GOT3 (cell line): ENCODE results near the gene NCKIPSD.
"Not testable (repeated sequence)": the region's sequence is repeated elsewhere in the genome, so short reads cannot be mapped to it uniquely, and the experiment has no call there.

Source experiments
- DNase-seq: peaks from one replicate; lab custom pipeline; 2025; ENCODE audit warnings: mixed read lengths; lab: John Stamatoyannopoulos, UW

Gene NCKIPSD

GRCh38 chr3:48685603-48686511 lies at the start of gene NCKIPSD:
TSS of gene NCKIPSD (minus strand) at chr3:48685915. CDS start at chr3:48685807, 108 bp downstream.
- peak; percentile 61 for DNase-seq

GRCh38 chr3:48735075-48735767 lies 49.5 kb upstream of the NCKIPSD start:
- DNase-seq: not testable (repeated sequence)

- not testable (repeated sequence) for DNase-seq
Observed at GRCh38 chr3:48734541-48734940, 48.8 kb upstream of the NCKIPSD start.

GRCh38 chr3:48733752-48734518 lies 48.2 kb upstream of the NCKIPSD start:
- not testable (repeated sequence) for DNase-seq

- DNase-seq: no peak
Observed at GRCh38 chr3:48727511-48727910, 41.8 kb upstream of the NCKIPSD start.

- not testable (repeated sequence) for DNase-seq
Observed at GRCh38 chr3:48725185-48725855, 39.6 kb upstream of the NCKIPSD start.

- no peak for DNase-seq
Observed at GRCh38 chr3:48723725-48724124, 38.0 kb upstream of the NCKIPSD start.

- not testable (repeated sequence) for DNase-seq
Observed at GRCh38 chr3:48723293-48723692, 37.6 kb upstream of the NCKIPSD start.

- peak; percentile 86 for DNase-seq
Observed at GRCh38 chr3:48716982-48717746, 31.4 kb upstream of the NCKIPSD start, which contains the start of gene IP6K2. TSS of gene IP6K2 (minus strand) at chr3:48717221. CDS start at chr3:48695291, 21,930 bp downstream.

- DNase-seq: no peak
Observed at GRCh38 chr3:48716508-48716981, 30.8 kb upstream of the NCKIPSD start.

- DNase-seq: no peak
Observed at GRCh38 chr3:48715174-48715800, 29.6 kb upstream of the NCKIPSD start.

GRCh38 chr3:48711727-48712126 lies 26.0 kb upstream of the NCKIPSD start:
- DNase-seq: no peak

GRCh38 chr3:48709051-48709461 lies 23.3 kb upstream of the NCKIPSD start:
- DNase-seq: no peak

- DNase-seq: no peak
Observed at GRCh38 chr3:48708481-48708889, 22.8 kb upstream of the NCKIPSD start.

- no peak for DNase-seq
Observed at GRCh38 chr3:48707157-48707556, 21.4 kb upstream of the NCKIPSD start.

GRCh38 chr3:48702320-48702920 lies 16.7 kb upstream of the NCKIPSD start:
- DNase-seq: no peak

GRCh38 chr3:48700731-48701405 lies 15.2 kb upstream of the NCKIPSD start:
- DNase-seq: no peak

GRCh38 chr3:48698891-48699290 lies 13.2 kb upstream of the NCKIPSD start:
- no peak for DNase-seq

- no peak for DNase-seq
Observed at GRCh38 chr3:48697952-48698351, 12.2 kb upstream of the NCKIPSD start.
